Lung (tissue), 12 donors: ENCODE results near the gene GPC5. TPM values are rescaled to one million over a fixed set of nuclear protein-coding genes. Genes with fewer than 3 reads are reported as not detected.
"Not testable (repeated sequence)": the region's sequence is repeated elsewhere in the genome, so short reads cannot be mapped to it uniquely, and the experiment has no call there.

Experiments
- ATAC-seq: fragments of 200-7000 bp; cut with Tn5 transposase; one replicate; pipeline ENCODE4 v1.9.1; 2020; ENCODE audit warnings: moderate number of reproducible peaks; ENCODE audit not compliant: insufficient read depth, low FRiP score
- DNase-seq, 3 donors: peaks; one replicate each; pipeline ENCODE4 v3.0.0-alpha.2; 2013 to 2017
- H3K27ac ChIP-seq, 2 donors: one replicate each; pipeline ENCODE4 v1.5.1; 2013; ENCODE audit warnings: mild to moderate bottlenecking in 2 of 2, moderate library complexity in 2 of 2, control low read depth in 1 of 2, inconsistent platforms in 1 of 2, low read depth in 1 of 2, low read length in 1 of 2
- H3K27me3 ChIP-seq, 3 donors: one replicate each; pipeline ENCODE4 v1.5.1; 2013; ENCODE audit warnings: low read length in 2 of 3; ENCODE audit not compliant: control insufficient read depth in 3 of 3, insufficient read depth in 3 of 3
- H3K36me3 ChIP-seq, 4 donors: one replicate each; pipeline ENCODE4 v1.5.1; 2013; ENCODE audit warnings: low read length in 4 of 4, mild to moderate bottlenecking in 1 of 4, moderate library complexity in 1 of 4; ENCODE audit not compliant: control insufficient read depth in 4 of 4, insufficient read depth in 4 of 4
- H3K4me1 ChIP-seq, 5 donors: one replicate each; pipeline ENCODE4 v1.5.1; 2013; ENCODE audit warnings: low read length in 5 of 5, mild to moderate bottlenecking in 2 of 5, moderate library complexity in 1 of 5; ENCODE audit not compliant: control insufficient read depth in 5 of 5, insufficient read depth in 5 of 5
- H3K4me3 ChIP-seq: one replicate; pipeline ENCODE4 v1.5.1; 2013; ENCODE audit warnings: mild to moderate bottlenecking, control low read depth, moderate library complexity
- H3K9ac ChIP-seq, 2 donors: one replicate each; pipeline ENCODE4 v1.5.1; 2013; ENCODE audit warnings: low read length in 2 of 2, control low read depth in 1 of 2; ENCODE audit not compliant: insufficient read depth in 1 of 2
- H3K9me3 ChIP-seq, 4 donors: one replicate each; pipeline ENCODE4 v1.5.1; 2013; ENCODE audit warnings: low read length in 3 of 4, mild to moderate bottlenecking in 1 of 4, moderate library complexity in 1 of 4; ENCODE audit not compliant: control insufficient read depth in 4 of 4, insufficient read depth in 3 of 4
- WGBS, 2 donors: extraction: QIAGEN DNeasy Blood & Tissue Kit; methylation state at CpG; one replicate each; pipeline ENCODE4 v1.1.7; 2013; 5-methylcytosine and 5-hydroxymethylcytosine counted together
- polyA plus RNA-seq, 2 donors: library from polyadenylated mRNA; stranded (reverse); fragments of 200-250 nt; gene quantifications; one replicate each; pipeline ENCODE4 v1.2.1, GENCODE V29; 2013
- total RNA-seq, 2 donors: library from RNA; depleted of rRNA in 1 of 2; stranded (reverse); fragments of >200 nt in 1 of 2; gene quantifications; one replicate each; pipeline ENCODE4 v1.2.1, GENCODE V29; 2014 to 2021
- TF ChIP-seq, protein P1 (sequence below): IDR thresholded peaks from 2 replicates; pipeline ENCODE4 v1.5.1; 2012; ENCODE audit warnings: mild to moderate bottlenecking; ENCODE audit errors: control extremely low read depth, extremely low read depth
- donor health status: control.
- donor health status: control.
- donor health status: Bipolar disorder and iron deficiency.
- donor health status: healthy.
- donor health status: DM: yes; HTN: yes; CAD: no.

GPC5 gene
- total and polyA plus RNA-seq, 4 donors, result 0.55 to 37.3 (median 4.4) TPM

DNA sequence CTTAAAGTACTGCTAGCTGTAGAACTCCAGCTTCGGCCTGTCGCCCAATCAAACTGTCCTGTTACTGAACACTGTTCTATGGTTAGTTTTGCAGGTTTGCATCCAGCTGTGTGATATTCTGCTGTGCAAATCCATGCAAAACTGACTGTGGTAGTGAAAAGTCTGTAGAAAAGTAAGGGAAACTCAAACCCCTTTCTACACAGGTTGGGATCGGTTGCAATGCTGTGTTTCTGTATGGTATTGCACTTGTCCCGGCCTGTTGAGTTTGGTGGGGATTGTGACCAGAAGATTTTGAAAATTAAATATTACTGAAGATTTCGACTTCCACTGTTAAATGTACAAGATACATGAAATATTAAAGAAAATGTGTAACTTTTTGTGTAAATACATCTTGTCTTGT lies 47.3 kb upstream of the GPC5 start:
- H3K27ac ChIP-seq, result no peak overlapping the region
- peaks cover 0 to 24% (median 14%) of the 10 kb centered on the region in 4 donors for H3K36me3 ChIP-seq
- no peak for ATAC-seq
- WGBS, 2 donors, result 84 to 88% methylated on average over 5 of the region's 5 CpGs
- no peak overlapping the region for H3K4me3 ChIP-seq
- H3K4me1 ChIP-seq, result peaks cover 2 to 44% (median 17%) of the 10 kb centered on the region in 5 donors
- H3K27me3 ChIP-seq, result peaks cover 0 to 2% (median 2%) of the 10 kb centered on the region in 3 donors
- no peak overlapping the region for H3K9ac ChIP-seq
- no peaks in the 10 kb centered on the region for H3K9me3 ChIP-seq
- TF ChIP-seq, protein P1, sequence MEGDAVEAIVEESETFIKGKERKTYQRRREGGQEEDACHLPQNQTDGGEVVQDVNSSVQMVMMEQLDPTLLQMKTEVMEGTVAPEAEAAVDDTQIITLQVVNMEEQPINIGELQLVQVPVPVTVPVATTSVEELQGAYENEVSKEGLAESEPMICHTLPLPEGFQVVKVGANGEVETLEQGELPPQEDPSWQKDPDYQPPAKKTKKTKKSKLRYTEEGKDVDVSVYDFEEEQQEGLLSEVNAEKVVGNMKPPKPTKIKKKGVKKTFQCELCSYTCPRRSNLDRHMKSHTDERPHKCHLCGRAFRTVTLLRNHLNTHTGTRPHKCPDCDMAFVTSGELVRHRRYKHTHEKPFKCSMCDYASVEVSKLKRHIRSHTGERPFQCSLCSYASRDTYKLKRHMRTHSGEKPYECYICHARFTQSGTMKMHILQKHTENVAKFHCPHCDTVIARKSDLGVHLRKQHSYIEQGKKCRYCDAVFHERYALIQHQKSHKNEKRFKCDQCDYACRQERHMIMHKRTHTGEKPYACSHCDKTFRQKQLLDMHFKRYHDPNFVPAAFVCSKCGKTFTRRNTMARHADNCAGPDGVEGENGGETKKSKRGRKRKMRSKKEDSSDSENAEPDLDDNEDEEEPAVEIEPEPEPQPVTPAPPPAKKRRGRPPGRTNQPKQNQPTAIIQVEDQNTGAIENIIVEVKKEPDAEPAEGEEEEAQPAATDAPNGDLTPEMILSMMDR, result no peak
- no peak for DNase-seq

DNA sequence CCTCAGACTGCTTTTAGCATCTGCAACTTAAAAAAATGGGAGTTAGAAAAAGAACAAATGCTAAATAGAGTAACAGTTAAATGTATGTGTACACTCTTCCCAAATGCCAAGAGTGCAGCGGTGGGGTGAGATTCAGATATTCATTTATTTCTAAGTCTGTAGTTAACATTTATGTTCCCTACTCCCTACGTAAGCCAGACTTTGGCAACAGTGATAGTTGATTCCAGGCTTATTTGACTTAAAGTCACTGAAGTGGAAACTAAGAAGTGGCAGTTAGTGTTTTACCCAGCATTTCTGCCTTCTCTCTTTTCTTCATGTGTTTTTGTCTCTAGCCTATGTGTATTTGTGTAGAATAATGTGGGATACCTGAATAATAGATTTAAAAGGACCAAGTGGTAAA lies 46.4 kb upstream of the GPC5 start:
- DNase-seq (no peak), ATAC-seq (no peak)
- Histone ChIP-seq H3K4me1 (peaks cover 2 to 41% (median 15%) of the 10 kb centered on the region in 5 donors), H3K36me3 (peaks cover 3 to 28% (median 14%) of the 10 kb centered on the region in 4 donors), H3K9ac (no peak overlapping the region), H3K4me3 (no peak overlapping the region), H3K27me3 (no peaks in the 10 kb centered on the region), H3K27ac (no peak overlapping the region), H3K9me3 (no peaks in the 10 kb centered on the region)
- 82 to 84% methylated on average over 2 of the region's 2 CpGs for whole genome bisulfite sequencing, 2 donors
- TF ChIP-seq, protein P1, result no peak

DNA sequence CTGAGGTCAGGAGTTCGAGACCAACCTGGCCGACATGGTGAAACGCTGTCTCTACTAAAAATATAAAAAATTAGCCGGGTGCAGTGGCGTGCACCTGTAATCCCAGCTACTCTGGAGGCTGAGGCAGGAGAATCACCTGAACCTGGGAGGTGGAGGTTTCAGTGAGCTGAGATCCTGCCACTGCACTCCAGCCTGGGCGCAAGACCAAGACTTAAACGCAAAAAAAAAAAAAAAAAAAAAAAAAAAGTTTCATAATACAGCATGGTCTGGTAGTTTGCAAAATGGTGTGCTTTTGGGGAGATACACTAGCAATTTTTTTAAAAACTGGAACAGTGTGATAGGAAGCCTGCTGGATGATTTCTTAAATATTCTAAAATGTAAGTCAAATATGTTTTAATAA lies 45.5 kb upstream of the GPC5 start:
- not testable (repeated sequence) for H3K9ac ChIP-seq, H3K4me3 ChIP-seq, DNase-seq, ATAC-seq, H3K27ac ChIP-seq, H3K9me3 ChIP-seq, H3K27me3 ChIP-seq
- H3K36me3 ChIP-seq, result peaks cover 3 to 30% (median 14%) of the 10 kb centered on the region in 4 donors
- WGBS, 2 donors, result 86 to 87% methylated on average over 7 of the region's 7 CpGs
- peaks cover 2 to 40% (median 15%) of the 10 kb centered on the region in 5 donors for H3K4me1 ChIP-seq

DNA sequence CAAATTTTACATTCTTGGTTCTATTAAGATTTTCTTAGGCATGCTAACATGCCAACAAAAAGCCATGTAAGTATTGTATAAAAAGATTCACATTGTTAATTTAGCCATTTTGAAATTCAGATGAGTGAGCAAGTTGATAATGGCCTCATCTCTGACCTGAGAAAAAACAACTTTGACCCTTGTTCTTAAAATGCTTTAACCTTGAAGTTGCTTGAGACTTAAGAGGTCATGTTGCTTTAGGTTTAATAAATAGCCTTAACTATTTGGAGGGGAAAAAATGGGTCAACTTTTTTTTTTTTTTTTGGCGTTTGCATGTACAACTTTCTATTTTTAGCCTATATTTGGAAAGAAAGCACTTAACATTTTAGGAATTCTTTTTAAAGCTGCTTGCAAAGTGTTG lies 44.9 kb upstream of the GPC5 start:
- ATAC-seq, result no peak
- peak in 1 of 3 donors; percentile 24 for DNase-seq

More for the DNA sequence above, 44.9 kb upstream of the GPC5 start:
- Histone ChIP-seq H3K27ac (no peak overlapping the region), H3K4me3 (no peak overlapping the region), H3K27me3 (no peaks in the 10 kb centered on the region), H3K4me1 (peaks cover 2 to 40% (median 15%) of the 10 kb centered on the region in 5 donors), H3K9me3 (no peaks in the 10 kb centered on the region), H3K36me3 (peaks cover 3 to 30% (median 14%) of the 10 kb centered on the region in 4 donors), H3K9ac (no peak overlapping the region)
- TF ChIP-seq, protein P1, result no peak
- 32 to 42% methylated on average over 1 of the region's 1 CpG for WGBS, 2 donors
